Measurements from ENCODE around the gene SERPINB7.
"Not testable (repeated sequence)": the region's sequence is repeated elsewhere in the genome, so short reads cannot be mapped to it uniquely, and the experiment has no call there.

SERPINB7 gene, protein sequence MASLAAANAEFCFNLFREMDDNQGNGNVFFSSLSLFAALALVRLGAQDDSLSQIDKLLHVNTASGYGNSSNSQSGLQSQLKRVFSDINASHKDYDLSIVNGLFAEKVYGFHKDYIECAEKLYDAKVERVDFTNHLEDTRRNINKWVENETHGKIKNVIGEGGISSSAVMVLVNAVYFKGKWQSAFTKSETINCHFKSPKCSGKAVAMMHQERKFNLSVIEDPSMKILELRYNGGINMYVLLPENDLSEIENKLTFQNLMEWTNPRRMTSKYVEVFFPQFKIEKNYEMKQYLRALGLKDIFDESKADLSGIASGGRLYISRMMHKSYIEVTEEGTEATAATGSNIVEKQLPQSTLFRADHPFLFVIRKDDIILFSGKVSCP

GRCh38 chr18:63775166-63775730 is at the start of gene SERPINB7:
Gene SERPINB7 (plus strand): TSS chr18:63775418. CDS start chr18:63782373, 6,955 bp downstream.
- Mint-ChIP-seq H3K4me1 (ENCODE audit: low read depth) (no peaks in the 10 kb centered on the region), H3K36me3 (ENCODE audit: low read depth) (no peaks in the 10 kb centered on the region), H3K4me3 (no peak within 1 kb of the TSS), H3K27ac (no peak within 1 kb of the TSS), H3K9me3 (no peaks in the 10 kb centered on the region), H3K27me3 (ENCODE audit: low read depth) (peaks cover 3% of the 10 kb centered on the region)
- no peak for DNase-seq (ENCODE audit: low spot score)

DNA sequence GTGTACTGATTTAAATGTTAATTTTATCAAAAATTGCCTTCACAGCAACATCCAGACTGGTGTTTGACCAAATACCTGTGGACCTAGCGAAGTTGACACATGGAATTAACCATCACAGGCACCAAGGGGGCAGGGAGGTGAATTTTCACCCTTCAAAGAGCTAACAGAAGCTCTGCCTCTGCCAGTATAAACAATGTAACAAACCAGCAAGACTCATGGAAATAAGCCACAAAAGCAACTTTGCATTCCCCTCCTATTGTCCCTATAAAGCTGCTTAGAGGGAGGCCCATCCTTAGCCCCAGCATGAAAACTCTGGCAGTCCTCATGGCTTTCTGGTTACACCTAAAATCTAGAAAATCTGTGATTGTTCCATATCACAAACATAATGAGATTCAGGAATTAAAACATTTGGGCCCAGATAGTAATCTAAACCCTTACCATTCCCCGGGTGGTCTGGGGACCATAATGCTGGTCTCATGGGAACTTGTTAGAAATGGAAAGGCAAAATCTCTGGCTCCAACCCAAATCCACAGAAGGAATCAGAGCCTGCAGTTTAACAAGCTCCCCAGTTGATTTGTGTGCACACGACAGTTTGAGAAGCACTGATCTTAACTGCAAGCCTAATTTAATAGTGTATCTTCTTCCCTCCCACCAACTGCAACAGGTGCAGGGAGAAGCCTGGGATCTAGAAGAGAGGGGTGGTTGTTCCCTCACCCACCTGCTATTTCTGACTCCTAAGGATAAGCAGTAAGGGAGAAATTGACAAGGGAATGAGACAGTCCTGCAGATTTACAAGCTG is 49.3 kb upstream of the SERPINB7 start:
- no peak overlapping the region for H3K4me3 Mint-ChIP-seq
- no peaks in the 10 kb centered on the region for H3K9me3 Mint-ChIP-seq
- no peaks in the 10 kb centered on the region for H3K4me1 Mint-ChIP-seq (ENCODE audit: low read depth)
- DNase-seq (ENCODE audit: low spot score) = no peak
- H3K27me3 Mint-ChIP-seq (ENCODE audit: low read depth) = no peaks in the 10 kb centered on the region
- H3K27ac Mint-ChIP-seq = no peak overlapping the region
- no peaks in the 10 kb centered on the region for H3K36me3 Mint-ChIP-seq (ENCODE audit: low read depth)

- no peaks in the 10 kb centered on the region for H3K36me3 Mint-ChIP-seq (ENCODE audit: low read depth)
- DNase-seq (ENCODE audit: low spot score) = no peak
- H3K9me3 Mint-ChIP-seq = no peaks in the 10 kb centered on the region
- no peak overlapping the region for H3K27ac Mint-ChIP-seq
- no peak overlapping the region for H3K4me3 Mint-ChIP-seq
- no peaks in the 10 kb centered on the region for H3K4me1 Mint-ChIP-seq (ENCODE audit: low read depth)
- no peaks in the 10 kb centered on the region for H3K27me3 Mint-ChIP-seq (ENCODE audit: low read depth)
Measured at GRCh38 chr18:63730773-63731172, 44.4 kb upstream of the SERPINB7 start.

GRCh38 chr18:63731215-63731614 is 44.0 kb upstream of the SERPINB7 start:
- Mint-ChIP-seq H3K27ac (no peak overlapping the region), H3K4me3 (no peak overlapping the region), H3K27me3 (ENCODE audit: low read depth) (no peaks in the 10 kb centered on the region), H3K4me1 (ENCODE audit: low read depth) (no peaks in the 10 kb centered on the region), H3K9me3 (no peaks in the 10 kb centered on the region), H3K36me3 (ENCODE audit: low read depth) (no peaks in the 10 kb centered on the region)
- no peak for DNase-seq (ENCODE audit: low spot score)

GRCh38 chr18:63736876-63737275 is 38.3 kb upstream of the SERPINB7 start:
- H3K27me3 Mint-ChIP-seq (ENCODE audit: low read depth) = no peaks in the 10 kb centered on the region
- H3K9me3 Mint-ChIP-seq = no peaks in the 10 kb centered on the region
- no peak overlapping the region for H3K4me3 Mint-ChIP-seq
- H3K36me3 Mint-ChIP-seq (ENCODE audit: low read depth) = no peaks in the 10 kb centered on the region
- no peak overlapping the region for H3K27ac Mint-ChIP-seq
- no peaks in the 10 kb centered on the region for H3K4me1 Mint-ChIP-seq (ENCODE audit: low read depth)
- no peak for DNase-seq (ENCODE audit: low spot score)

DNA sequence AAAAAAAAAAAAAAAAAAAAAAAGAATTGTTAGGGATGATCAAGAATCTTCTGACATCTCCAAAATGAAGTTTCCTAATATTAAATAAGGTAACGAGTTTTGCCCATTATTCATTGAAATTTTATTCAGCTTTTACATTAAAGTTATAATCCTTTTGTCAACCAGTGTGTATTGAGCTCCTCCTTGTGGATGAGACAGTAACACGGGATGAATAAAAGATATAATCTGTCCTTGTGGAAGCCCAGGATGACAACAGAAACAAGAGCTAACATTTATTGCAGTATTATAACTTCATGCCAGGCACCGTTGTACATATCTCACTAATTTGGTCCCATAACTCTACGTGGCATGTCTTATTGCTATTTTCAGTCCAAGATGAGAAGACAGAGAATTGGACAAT is 33.4 kb upstream of the SERPINB7 start:
- Mint-ChIP-seq H3K9me3 (no peaks in the 10 kb centered on the region), H3K27me3 (ENCODE audit: low read depth) (no peaks in the 10 kb centered on the region), H3K36me3 (ENCODE audit: low read depth) (no peaks in the 10 kb centered on the region), H3K4me3 (no peak overlapping the region), H3K27ac (no peak overlapping the region), H3K4me1 (ENCODE audit: low read depth) (no peaks in the 10 kb centered on the region)
- DNase-seq (ENCODE audit: low spot score) = no peak

GRCh38 chr18:63747006-63747405 is 28.2 kb upstream of the SERPINB7 start:
- H3K27ac Mint-ChIP-seq = no peak overlapping the region
- no peak for DNase-seq (ENCODE audit: low spot score)
- no peaks in the 10 kb centered on the region for H3K4me1 Mint-ChIP-seq (ENCODE audit: low read depth)
- no peak overlapping the region for H3K4me3 Mint-ChIP-seq
- no peaks in the 10 kb centered on the region for H3K36me3 Mint-ChIP-seq (ENCODE audit: low read depth)
- no peaks in the 10 kb centered on the region for H3K27me3 Mint-ChIP-seq (ENCODE audit: low read depth)
- H3K9me3 Mint-ChIP-seq = no peaks in the 10 kb centered on the region

- Mint-ChIP-seq H3K36me3 (ENCODE audit: low read depth) (no peaks in the 10 kb centered on the region), H3K4me3 (no peak overlapping the region), H3K4me1 (ENCODE audit: low read depth) (no peaks in the 10 kb centered on the region), H3K9me3 (no peaks in the 10 kb centered on the region), H3K27me3 (ENCODE audit: low read depth) (no peaks in the 10 kb centered on the region), H3K27ac (no peak overlapping the region)
- DNase-seq (ENCODE audit: low spot score) = no peak
Measured at GRCh38 chr18:63749489-63749888, 25.7 kb upstream of the SERPINB7 start.

GRCh38 chr18:63752636-63753035 is 22.6 kb upstream of the SERPINB7 start:
- Mint-ChIP-seq H3K4me1 (ENCODE audit: low read depth) (no peaks in the 10 kb centered on the region), H3K27ac (no peak overlapping the region), H3K36me3 (ENCODE audit: low read depth) (no peaks in the 10 kb centered on the region), H3K27me3 (ENCODE audit: low read depth) (no peaks in the 10 kb centered on the region), H3K4me3 (no peak overlapping the region), H3K9me3 (no peaks in the 10 kb centered on the region)
- DNase-seq (ENCODE audit: low spot score) = no peak

DNA sequence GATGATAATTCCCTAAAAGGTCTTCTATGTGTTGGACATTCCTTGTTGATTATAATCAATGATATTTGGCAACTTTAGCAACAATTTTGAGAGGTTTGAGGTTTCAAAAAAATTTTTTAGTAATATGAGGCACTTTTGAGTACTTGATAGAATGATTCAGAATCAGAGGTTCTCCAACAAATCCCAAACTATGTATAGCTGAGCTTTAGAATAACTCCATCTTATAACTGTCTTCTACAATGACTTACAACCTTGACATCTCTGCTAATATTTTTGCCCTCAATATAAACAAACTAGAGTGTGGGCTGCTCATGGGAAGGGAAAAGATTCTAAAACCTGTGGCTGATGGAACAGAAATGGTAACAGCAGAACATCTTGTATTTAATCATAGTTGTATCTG is 21.5 kb upstream of the SERPINB7 start:
- Mint-ChIP-seq H3K9me3 (no peaks in the 10 kb centered on the region), H3K27me3 (ENCODE audit: low read depth) (no peaks in the 10 kb centered on the region), H3K4me3 (no peak overlapping the region), H3K27ac (no peak overlapping the region), H3K36me3 (ENCODE audit: low read depth) (no peaks in the 10 kb centered on the region), H3K4me1 (ENCODE audit: low read depth) (no peaks in the 10 kb centered on the region)
- no peak for DNase-seq (ENCODE audit: low spot score)

DNA sequence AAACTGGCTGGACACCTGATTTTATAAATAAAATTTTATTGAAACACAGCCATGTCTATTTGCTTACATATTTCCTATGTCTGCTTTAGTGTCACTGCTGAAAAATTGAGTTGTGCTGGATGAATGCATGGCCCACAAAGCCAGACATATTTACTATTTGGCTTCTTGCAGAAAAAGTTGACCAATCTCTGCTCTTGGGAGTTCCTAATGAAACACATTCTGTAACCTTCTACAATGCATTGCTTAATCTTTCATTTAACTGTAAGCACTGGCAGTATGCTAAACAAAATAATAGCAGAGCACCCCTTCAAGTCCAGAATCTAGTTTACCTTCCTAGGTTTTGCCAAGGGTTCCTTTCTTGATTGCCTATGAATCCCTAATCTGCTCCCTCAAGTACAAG is 17.7 kb upstream of the SERPINB7 start:
- DNase-seq (ENCODE audit: low spot score) = no peak
- Mint-ChIP-seq H3K4me3 (no peak overlapping the region), H3K36me3 (ENCODE audit: low read depth) (no peaks in the 10 kb centered on the region), H3K27ac (no peak overlapping the region), H3K4me1 (ENCODE audit: low read depth) (no peaks in the 10 kb centered on the region), H3K9me3 (peaks cover 10% of the 10 kb centered on the region), H3K27me3 (ENCODE audit: low read depth) (no peaks in the 10 kb centered on the region)

DNA sequence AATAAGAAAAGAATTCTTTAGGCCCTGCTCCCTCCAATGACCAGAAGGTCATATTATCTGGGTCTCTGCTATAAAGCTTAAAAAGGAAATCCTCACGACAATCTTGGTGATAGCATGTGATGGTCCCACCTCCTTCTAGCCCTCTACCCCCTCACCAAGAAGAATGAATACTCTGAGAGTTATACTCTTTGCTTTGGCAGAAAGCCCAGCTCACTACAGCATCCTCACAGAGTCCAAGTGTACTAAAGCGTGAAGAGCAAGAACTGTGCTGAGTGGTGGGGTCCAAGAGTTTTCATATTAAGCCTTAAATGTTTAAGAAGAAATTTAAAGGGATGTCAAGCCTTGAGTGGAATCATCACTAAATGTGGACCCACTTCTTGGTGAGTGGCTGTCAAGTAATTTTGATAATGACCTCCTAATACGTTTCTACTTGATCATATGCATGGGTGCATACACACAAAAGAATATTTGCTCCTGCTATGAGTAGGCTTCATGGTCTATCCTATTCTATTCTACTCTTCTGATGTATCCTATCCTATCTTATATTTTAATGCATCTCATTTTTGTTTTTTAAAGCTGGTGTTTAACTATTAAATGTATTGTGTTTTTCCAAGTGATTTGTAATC is 16.5 kb upstream of the SERPINB7 start:
- Mint-ChIP-seq H3K27me3 (ENCODE audit: low read depth) (no peaks in the 10 kb centered on the region), H3K36me3 (ENCODE audit: low read depth) (no peaks in the 10 kb centered on the region), H3K9me3 (peaks cover 10% of the 10 kb centered on the region), H3K4me1 (ENCODE audit: low read depth) (no peaks in the 10 kb centered on the region), H3K27ac (no peak overlapping the region), H3K4me3 (no peak overlapping the region)
- no peak for DNase-seq (ENCODE audit: low spot score)

DNA sequence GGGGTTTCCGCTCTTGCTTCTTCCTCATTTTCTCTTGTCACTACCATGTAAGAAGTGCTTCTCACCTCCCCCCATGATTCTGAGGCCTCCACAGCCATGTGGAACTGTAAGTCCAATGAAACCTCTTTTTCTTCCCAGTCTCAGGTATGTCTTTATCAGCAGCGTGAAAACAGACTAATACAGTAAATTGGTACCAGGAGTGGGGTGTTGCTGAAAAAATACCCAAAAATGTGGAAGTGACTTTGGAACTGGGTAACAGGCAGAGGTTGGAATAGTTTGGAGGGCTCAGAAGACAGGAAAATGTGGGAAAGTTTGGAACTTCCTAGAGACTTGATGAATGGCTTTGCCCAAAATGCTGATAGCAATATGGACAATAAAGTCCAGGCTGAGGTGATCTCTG is 15.4 kb upstream of the SERPINB7 start:
- not testable (repeated sequence) for H3K27ac Mint-ChIP-seq

DNA sequence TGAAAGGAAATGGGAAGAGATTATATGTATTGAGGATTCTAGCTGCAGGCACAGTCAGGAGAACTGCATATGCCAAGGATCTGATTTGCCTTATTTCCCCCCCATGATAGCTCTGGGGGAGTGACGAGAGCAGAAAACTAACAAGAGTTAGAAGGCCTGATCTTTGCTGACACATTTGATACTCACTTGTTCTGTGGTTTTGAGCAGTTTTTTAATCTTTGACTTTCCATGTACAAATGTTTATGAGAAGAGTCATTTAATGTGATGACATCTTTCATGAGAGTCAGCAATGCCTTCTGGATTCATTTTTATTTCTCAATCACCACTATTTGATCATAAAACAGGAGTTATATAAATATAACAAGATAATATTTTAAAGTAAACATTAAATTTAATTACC is 12.7 kb upstream of the SERPINB7 start:
- Mint-ChIP-seq H3K4me1 (ENCODE audit: low read depth) (no peaks in the 10 kb centered on the region), H3K9me3 (peaks cover 10% of the 10 kb centered on the region), H3K27ac (no peak overlapping the region), H3K27me3 (ENCODE audit: low read depth) (no peaks in the 10 kb centered on the region), H3K36me3 (ENCODE audit: low read depth) (no peaks in the 10 kb centered on the region), H3K4me3 (no peak overlapping the region)
- DNase-seq (ENCODE audit: low spot score) = no peak

More for the DNA sequence above, 15.4 kb upstream of the SERPINB7 start:
- H3K4me1 Mint-ChIP-seq (ENCODE audit: low read depth); H3K36me3 Mint-ChIP-seq (ENCODE audit: low read depth); H3K27me3 Mint-ChIP-seq (ENCODE audit: low read depth); H3K4me3 Mint-ChIP-seq; H3K9me3 Mint-ChIP-seq; DNase-seq (ENCODE audit: low spot score): not testable (repeated sequence)
